NCI-H345 treated with DMSO at 0.1 percent for 48 hours (cell line): ENCODE results near the gene MOB2.

Source experiments
- DNase-seq: peaks from one replicate; lab custom pipeline; 2025; ENCODE audit not compliant: unreplicated experiment; lab: John Stamatoyannopoulos, UW

MOB2 gene

DNA sequence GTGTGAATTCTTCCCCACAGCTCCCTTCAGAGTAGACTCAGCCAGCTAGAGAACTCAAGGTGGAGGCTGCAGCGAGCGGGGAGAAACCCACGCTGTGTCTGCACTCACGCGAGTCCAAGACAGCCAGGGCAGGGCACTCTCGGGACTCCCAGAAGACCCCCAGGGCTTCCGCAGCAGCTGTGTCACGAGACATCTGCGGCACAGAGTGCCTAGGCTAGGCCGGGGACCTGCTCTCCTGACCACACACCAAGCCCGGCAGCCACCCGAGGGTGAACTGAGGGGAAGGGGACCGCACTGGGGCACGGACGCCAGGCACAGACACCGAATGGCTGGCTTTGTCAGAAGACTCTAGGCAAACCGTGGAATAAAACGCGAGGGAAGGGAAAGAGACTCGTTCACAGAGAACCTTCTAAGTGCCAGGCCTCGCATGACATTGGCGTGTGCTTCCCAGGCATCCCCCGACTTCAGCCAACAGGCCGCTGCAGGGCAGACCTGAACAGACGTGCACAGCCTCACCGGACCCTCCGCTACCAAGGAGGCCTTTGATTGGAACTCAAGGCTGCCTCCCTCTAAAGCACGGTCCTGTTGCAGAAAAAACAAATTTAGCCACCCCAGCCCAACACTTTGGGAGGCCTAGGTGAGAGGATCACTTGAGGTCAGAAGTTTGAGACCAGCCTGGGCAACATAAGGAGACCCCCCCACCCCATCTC lies 18.2 kb upstream of the MOB2 start:
- DNase-seq, result no peak

DNA sequence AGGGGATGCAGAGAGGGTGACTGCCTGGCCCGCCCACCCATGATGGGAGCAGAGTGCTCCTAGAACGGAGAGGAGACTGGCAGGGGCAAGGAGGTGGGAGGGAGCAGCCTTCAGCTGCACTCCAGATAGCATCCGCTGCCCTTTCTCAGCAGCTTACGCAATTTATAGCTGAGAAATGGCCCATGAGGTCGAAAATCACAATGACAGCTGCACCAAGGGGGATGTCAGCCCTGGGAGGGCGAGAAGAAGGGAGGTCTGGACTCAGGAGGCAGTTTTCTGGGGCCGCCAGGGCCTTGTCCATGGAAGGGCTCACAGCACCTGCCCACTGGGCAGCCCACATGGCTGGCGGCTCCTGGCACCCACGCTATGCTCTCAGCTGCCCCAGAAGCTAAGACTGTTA lies 17.6 kb upstream of the MOB2 start:
- no peak for DNase-seq

GRCh38 chr11:1503708-1504104 lies 17.1 kb upstream of the MOB2 start:
- no peak for DNase-seq

- no peak for DNase-seq
These were observed 16.6 kb upstream of the MOB2 start for GRCh38 chr11:1502954-1503707.

GRCh38 chr11:1502168-1502953 lies 15.8 kb upstream of the MOB2 start:
- DNase-seq, result no peak

- DNase-seq, result no peak
These were observed 15.0 kb upstream of the MOB2 start for GRCh38 chr11:1501421-1502167.

- DNase-seq, result no peak
These were observed 14.2 kb upstream of the MOB2 start for GRCh38 chr11:1500466-1501420.

GRCh38 chr11:1499899-1500298 lies 13.3 kb upstream of the MOB2 start:
- no peak for DNase-seq

DNA sequence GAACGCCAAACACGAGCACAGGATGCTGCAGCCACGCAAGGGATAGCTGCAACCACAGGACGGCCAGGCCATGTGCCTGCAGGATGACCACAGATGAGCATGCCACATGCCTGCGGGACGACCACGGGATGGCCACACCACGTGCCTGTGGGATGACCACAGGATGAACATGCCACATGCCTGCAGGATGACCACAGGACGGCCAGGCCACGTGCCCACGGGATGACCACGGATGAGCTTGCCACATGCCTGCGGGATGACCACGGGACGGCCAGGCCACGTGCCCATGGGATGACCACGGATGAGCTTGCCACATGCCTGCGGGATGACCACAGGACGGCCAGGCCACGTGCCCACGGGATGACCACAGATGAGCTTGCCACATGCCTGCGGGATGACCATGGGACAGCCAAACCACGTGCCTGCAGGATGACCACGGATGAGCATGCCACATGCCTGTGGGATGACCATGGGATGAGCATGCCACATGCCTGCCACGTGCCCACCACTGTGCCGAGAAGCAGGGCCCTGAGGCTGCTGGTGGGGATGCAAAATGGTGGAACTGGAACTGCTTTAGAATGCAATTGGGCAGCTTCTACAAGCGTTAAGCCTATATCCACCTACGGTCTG lies 12.8 kb upstream of the MOB2 start:
- DNase-seq, result no peak

GRCh38 chr11:1498262-1498661 lies 11.7 kb upstream of the MOB2 start:
- no peak for DNase-seq

GRCh38 chr11:1497600-1497999 lies 11.0 kb upstream of the MOB2 start:
- no peak for DNase-seq

GRCh38 chr11:1496761-1497095 lies 10.1 kb upstream of the MOB2 start:
- DNase-seq, result no peak

GRCh38 chr11:1496091-1496760 lies 9.6 kb upstream of the MOB2 start:
- DNase-seq, result no peak

GRCh38 chr11:1494650-1495049 lies 8.1 kb upstream of the MOB2 start:
- DNase-seq, result no peak

GRCh38 chr11:1493650-1494244 lies 7.2 kb upstream of the MOB2 start:
- no peak for DNase-seq

DNA sequence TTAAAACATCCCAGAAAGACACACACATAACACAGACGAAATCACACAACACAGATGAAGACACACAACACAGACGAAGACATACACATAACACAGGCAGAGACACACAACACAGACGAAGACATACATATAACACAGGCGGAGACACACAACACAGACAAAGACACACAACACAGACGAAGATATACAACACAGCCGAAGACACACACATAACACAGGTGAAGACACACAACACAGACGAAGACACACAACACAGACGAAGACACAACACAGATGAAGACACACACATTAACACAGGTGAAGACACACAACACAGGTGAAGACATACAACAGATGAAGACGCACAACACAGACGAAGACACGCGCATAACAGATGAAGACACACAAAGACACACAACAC lies 4.8 kb upstream of the MOB2 start:
- no peak for DNase-seq

DNA sequence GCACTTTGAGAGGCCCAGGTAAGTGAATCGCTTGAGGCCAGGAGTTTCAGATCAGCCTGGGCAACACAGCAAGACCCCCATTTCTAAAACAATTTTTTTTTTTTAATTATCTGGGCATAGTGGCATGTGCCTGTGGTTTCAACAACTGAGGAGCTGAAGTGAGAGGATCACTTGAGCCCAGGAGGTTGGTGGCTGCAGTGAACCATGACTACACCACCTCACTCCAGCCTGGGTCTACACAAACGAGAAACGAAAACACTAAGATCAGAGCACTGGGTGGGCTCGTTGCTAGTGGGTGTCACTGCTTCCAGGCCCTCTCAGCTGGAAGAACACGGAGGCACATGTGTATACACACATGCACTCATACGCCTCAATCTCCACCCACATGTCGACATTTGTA lies 4.1 kb upstream of the MOB2 start:
- DNase-seq, result no peak

DNA sequence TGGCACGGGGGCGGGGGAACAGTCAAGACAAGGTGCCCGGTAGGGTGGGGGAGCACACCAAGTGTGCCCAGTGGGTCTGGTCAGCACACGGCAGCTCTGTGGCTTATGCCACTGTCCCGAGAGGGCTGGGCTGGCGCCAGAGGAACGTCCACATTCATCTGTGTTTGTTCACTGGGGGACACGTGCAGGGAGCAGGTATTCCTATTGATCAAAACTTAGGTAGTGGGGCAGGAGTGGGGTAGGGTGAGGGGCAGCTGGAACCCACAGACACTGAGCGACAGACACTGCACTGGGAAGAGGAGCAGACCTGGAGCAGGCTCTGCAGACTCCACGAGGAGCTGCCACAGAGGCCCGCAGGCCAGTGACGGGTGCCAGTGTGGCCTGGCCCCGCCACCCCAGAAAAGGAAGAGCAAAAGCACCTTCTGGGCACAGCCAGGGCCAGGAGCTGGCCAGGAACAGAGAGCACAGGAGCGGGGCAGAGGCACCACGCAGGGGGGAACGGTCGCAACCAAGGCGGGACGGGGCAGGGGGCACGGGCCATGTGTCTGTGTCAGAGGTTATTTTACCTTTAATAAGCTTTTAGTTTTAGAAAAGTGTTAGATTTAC lies 2.1 kb upstream of the MOB2 start:
- DNase-seq, result no peak
